NCI-H345 (cell line): Measurements from ENCODE around the gene CHRM1.
"Not testable (repeated sequence)": the region's sequence is repeated elsewhere in the genome, so short reads cannot be mapped to it uniquely, and the experiment has no call there.

Source experiments
- DNase-seq: peaks from one replicate; lab custom pipeline; 2025; lab: John Stamatoyannopoulos, UW

CHRM1 gene, protein sequence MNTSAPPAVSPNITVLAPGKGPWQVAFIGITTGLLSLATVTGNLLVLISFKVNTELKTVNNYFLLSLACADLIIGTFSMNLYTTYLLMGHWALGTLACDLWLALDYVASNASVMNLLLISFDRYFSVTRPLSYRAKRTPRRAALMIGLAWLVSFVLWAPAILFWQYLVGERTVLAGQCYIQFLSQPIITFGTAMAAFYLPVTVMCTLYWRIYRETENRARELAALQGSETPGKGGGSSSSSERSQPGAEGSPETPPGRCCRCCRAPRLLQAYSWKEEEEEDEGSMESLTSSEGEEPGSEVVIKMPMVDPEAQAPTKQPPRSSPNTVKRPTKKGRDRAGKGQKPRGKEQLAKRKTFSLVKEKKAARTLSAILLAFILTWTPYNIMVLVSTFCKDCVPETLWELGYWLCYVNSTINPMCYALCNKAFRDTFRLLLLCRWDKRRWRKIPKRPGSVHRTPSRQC

DNA sequence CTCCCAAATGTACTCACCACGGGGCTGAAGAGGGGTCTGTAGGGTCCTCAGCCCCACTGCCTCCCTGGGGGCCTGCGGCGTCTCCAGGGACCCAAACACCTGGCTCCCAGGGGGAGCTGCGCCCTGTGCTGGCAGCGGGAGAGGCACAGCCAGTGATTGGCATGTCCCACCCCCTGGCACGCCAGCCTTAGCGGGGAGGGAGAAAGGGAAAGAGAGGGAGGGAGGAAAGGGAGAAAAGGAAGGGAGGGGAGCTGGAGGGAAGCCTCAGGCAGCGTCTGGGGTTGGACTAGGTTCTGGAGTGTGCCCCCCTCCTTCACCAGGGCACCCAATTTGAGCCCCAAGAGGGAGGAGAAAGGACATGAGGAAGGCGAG lies at the start of gene CHRM1:
Gene CHRM1, minus strand, starts transcription at position 163 of the 372 bp plus-strand sequence. CDS start 10,263 bp downstream, outside the sequence.
- peak; percentile 45 for DNase-seq

DNA sequence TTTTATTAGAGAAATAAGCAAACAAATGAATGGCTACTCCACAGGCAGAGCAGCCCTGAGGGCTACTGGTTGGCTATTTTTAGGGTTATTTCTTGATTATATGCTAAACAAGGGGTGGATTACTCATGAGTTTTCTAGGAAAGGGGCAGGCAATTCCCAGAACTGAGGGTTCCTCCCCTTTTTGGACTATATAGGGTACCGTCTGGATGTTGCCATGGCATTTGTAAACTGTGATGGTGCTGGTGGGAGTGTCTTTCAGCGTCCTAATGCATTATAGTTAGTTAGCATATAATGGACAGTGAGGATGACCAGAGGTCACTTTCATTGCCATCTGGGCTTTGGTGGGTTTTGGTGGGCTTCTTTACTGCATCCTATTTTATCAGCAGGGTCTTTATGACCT lies 44.4 kb upstream of the CHRM1 start:
- DNase-seq: no peak

DNA sequence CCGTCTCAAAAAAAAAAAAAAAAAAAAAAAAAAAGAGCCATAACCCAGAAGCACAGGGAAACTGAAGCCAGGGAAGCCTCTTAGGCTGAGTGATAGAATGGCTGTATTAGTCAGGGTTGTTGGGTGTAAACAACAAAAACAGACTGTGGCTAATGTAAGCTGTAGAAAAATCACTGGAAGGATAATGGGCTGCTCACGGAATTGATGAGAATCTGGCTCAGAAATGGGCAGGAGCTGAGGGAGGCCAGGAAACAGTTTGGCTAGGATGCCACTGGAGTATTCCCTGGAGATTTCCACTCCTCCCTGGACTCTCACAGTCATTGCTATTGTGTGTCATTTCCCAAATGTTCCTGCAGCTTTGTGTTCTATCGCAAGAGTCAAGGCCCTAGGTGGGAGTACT lies 41.2 kb upstream of the CHRM1 start:
- no peak for DNase-seq

DNA sequence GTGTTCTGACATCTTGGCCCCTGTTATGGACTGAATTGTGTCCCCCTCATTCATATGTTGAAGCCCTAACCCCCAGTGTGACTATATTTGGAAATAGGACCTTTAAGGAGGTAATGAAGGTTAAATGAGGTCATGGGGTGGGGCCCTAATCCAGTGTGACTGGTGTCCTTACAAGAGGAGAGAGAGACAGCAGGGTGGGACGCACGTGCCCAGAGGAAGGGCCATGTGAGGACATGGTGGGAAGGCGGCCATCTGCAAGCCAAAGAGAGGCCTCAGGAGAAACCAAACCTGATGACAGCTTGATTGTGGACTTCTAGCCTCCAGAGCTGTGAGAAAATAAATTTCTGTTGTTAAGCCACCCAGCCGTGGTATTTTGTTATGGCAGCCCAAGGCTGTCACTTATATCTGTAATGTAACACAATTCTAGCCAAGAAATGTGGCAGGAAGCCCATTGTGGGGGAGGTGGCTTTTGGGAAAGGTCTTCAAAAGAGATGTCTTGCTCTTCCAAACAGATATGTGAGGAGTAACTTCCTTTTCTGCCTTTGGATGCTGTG lies 39.9 kb upstream of the CHRM1 start:
- DNase-seq: no peak

DNA sequence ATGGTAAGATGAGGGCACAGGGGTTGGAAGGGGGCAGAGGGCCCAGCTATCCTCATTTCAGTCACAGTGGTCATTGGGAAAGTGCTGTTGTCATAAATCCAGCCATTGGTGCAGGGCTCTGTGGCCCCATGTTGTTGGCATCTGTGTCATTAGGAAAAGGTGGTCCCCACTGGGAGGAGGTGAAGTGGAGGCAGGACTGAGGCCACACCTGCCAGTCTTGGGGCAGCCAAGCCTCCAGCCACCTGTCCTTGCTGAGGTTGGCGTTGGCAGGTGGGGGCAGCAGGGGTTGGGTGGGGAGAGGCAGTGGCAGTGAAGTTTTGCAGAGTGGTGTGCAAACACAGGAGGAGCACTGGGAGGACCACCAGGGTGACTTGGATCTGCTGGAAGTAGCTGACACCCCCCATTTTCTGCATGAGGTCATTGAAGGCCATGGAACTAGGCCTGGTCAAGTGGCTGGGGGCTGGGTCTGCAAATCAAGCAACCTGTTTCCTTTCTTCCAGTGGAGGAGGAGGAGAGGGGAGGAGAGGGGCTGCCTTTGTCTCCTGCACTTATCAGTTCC lies 38.3 kb upstream of the CHRM1 start:
- no peak for DNase-seq

DNA sequence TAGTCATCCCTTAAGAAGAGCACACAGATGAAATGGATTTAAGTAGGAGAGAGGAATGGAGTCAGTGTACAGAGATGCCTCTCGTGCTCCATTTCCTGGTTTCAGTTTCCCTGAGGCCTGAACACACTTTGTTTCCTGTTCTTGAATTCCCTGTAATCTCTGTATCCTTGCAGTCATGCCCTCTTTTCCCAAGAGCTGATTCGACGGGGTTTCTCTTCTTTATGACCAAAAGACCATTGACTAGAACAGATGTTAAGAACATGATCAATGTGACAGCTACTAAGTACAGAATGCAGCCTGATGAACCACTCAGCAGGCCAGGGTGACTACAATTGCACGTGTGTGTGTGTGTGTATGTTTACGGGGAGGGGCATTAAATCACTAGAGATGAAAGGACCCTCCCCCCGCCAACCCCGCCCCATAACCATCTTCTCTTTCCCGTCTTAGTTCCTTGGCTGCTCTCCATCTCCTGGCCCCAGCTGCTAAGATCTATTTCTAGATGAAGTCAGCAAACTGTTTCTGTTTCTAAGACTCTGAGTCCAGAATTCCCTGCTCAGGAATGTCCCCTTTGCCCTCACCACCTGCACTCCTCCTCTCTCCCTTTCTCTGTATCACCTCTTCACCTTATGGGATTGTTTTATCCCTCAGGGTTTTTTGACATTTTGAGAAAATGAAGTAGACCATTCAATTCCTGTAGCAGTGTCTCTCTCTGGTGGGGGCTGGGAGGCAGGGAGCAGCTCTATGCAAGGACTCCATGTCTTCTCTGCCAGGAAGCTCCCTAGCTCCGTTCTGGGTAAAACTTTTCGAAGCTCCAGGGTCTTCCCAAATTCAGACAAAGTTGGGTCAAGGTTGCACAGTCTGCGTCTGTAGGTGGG lies 37.6 kb upstream of the CHRM1 start:
- DNase-seq: no peak

DNA sequence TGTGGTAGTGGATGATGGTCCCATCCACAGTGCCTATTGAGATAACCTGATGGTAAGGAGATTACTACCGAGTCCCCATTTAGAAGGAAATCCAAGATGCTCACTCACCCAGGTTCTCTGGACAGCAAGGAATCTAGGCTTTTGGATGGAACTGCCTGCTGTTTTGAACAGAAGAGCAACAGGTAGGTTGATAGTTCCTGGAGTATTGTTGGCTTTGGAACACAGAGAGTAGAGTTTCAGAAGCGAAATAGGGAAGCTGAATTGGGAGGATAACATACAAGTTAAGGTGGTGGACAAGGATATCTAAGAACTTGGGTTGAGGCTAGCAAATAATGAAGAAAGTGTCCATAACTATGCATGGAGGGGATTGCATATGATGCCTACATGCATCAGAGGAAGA lies 36.0 kb upstream of the CHRM1 start:
- DNase-seq: no peak

DNA sequence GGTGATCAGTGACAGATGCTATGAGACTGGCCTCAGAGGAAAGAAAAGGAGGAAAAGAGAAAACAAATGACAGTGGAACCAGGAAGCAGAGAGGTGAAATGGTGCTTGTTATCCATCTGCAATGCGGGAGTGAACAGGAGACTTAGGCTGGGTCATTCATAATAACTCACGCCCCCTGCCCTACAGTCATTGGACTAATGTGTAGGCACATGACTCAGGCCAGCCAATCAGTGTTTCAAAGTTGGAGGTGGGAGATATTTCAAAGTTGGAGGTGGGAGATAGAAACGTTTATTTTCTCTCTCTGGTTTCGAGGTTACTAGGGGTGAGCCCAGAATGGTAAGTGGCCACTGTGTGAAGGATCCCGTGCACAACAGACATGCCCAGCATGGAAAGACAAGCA lies 33.3 kb upstream of the CHRM1 start:
- no peak for DNase-seq

DNA sequence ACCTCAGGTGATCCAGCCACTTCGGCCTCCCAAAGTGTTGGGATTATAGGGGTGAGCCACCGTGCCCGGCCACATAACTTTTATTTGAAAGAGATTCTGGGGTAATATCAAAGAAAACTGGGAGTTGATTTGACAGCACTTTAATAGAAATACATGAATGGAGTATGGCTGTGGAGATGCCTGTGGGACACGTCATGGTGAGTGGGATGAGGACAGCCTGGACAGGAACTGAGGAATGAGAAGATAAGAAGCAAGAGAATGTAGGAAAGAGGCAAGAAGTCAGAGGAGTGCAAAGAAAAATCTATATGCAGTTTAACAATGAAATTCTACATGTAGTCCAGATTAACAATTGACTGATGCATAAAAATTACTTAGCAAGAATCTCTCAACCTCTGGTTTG lies 32.6 kb upstream of the CHRM1 start:
- no peak for DNase-seq

DNA sequence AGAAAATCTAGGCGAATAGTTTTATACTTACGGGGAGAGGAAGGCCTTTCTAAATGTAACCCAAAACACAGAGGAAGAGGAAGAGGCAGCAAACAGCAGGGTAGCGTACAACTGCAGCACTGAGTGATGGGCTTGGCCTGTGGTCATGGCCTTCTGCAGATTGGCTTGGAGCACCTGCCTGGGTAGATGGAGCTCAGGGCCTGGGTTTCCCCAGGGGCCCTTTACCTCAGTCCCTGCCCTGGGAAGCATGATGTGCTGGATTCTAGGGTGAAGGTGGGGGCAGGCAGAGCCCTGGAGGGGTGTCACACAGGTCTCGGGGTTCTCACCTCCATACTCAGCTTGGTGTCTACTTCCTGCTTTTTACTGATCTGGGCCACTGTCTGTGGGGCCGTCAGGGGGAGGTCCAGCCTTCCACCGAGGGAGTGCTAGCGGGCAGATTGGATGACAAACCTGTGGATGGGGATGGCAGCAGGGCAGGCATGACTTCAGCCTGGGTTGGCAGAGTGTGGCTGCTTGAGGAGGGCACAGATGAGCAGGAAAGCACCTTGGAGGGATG lies 27.7 kb upstream of the CHRM1 start:
- DNase-seq: no peak

DNA sequence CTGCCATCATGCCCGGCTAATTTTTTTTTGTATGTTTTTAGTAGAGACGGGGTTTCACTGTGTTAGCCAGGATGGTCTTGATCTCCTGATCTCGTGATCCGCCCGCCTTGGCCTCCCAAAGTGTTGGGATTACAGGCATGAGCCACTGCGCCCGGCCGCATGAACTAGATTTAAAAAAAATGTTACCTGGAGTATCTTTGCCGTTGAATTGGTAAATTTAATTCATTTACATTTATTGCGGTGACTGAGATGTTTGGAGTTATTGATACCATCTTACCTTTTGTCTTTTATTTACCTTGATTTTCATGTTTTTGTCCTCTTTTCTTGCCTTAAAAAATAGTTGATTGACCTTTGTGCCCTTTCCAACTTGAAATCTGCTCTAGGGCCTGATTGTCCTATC lies 24.4 kb upstream of the CHRM1 start:
- not testable (repeated sequence) for DNase-seq

DNA sequence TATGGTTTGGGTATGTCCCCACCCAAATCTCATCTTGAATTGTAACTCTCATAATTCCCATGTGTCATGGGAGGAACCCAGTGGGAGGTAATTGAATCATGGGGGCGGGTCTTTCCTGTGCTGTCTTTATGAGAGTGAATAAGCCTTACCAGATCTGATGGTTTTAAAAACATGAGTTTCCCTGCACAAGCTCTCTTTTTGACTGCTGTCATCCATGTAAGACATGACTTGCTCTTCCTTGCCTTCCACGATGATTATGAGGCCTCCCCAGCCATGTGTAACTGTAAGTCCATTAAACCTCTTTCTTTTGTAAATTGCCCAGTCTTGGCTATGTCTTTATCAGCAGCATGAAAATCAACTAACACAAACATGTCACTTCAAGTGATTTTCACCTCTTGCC lies 16.4 kb upstream of the CHRM1 start:
- DNase-seq: not testable (repeated sequence)

DNA sequence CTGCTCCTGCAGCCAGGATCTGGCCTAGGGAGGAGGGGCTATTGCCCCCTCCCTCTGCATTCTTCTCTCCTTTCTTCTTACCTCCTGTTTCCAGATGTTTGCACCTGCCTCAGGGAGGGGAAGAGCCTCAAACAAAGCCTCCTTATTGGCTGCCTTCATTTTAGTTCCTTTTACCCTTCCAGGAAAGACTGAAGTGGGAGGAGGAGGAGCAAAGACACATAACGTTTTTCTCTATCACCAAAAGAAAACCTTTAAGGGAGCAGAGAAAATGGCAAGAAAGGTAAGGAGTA lies 13.3 kb upstream of the CHRM1 start:
- no peak for DNase-seq

DNA sequence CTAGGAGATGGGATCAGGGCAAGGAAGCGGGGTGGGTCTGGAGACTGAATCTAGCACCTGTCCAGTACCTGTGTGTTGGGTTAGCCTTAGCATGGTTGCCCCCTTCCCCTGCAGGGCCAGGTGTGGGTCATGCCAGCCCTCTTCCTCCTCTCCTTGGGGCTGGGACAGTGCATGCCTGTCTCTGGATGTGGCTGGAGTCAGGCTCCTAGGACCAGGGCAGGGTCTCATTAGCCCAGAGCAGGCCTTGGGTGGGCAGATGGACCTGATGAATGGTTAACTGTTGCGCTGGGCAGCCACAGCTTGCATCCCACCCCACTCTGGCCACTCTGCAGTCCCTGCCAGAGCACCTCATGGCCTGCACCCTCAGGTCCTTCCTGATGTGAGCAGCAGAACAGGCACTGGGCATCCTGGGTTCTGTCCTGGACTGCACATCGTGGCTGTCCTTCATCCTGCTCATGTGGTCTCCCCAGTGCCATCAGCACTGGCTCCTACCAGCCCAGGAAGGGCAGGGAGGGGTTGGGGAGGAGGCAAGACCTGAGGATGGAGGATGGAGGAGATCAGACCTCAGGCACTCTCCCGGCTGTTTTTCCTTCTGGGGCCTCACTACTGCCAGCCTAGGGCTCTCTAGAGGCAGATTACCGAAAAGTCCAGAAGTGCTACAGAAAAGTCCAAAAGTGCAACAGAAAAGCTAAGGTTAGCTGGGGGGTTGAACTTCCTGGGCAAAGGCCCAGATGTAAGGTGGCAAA lies 12.8 kb upstream of the CHRM1 start:
- DNase-seq: no peak

DNA sequence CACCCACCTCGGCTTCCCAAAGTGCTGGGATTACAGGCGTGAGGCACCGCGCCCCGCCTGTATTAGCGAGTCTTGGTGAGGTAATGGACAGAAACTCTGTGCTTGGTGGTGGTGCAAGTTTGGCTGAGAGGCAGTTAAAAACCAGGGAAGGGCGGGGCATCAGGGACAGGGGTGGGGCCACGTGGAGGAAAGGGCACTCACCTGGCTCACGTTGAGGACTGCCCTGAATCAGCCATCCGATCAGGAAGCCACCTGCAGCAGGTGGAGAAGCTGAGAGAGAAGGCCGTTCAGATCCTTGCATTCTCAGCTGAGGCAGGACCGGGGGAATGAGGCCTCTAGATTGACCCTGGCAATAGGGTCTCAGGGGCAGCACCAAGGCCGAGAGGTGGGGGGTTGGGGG lies 12.1 kb upstream of the CHRM1 start:
- no peak for DNase-seq

DNA sequence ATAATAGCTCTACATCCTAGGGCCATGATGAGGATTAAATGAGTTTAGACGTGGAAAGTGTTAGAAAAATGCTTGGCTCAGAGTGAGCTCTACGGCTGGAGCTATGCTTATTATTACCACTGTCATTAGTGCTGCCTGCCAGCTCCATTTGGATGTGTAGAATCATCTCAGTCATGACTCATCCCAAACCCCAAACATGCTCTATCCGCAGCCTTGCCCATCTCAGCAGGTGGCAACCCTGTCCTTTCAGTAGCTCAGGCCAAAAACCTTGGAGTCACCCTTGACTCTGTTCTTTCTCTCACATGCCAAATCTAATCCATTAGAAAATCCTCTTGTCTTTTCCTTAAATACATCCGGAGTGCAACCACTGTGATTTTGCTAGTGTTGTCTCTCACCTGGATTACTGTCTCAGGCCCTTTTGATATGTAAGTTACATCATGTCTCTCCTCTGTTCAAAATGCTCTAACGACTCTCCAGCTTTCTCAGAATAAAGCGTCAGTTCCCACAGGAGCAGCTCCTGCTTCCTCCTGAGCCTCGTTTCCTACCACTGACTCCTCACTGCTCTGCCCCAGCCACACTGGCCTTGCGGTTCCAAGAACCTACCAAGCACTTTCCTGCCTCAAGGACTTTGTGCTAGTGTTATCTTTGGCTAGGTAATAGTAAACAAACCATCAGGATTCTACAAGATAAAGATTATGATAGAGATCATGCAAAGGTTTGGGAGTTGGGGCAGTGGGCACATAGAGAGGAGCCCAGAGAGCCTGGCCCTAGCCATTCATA lies 10.5 kb upstream of the CHRM1 start:
- DNase-seq: no peak

DNA sequence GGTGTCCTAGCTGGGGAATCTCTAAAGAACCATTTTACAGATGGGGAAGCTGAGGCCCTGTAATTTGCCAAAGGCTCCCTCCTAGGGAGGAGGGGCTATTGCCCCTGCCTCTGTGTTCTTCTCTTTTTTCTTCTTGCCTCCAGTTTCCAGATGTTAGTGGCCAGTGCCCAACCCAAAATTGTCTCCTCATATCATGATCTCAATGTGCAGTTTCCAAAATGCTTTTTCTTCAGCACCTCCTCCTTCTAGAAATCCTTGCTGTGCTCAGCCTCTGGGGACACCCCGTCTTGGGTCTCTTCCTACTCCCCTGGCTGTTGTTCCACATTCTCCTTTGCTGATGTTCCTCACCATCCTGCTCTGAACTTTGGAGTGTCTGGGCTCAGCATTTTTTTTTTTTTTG lies 9.5 kb upstream of the CHRM1 start:
- DNase-seq: no peak

DNA sequence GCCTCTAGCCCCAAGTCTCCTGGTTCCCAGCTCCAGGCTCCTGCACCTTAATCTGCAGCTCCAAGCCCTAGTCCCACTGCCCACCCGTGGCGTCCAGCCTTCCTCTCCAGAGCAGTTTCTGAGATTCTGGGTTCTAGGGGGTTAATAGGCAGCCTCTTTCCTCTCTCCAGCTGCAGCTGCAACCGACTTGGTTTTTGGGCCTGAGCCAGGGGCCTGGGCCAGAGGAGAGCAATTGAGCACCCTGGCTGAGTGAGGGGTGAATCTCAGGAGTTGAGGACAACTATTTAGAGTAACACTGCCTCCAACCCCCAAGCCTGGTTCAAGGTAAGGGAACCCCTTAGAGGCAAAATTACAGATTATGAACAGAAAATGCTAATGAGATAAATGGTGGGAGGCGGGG lies 9.0 kb upstream of the CHRM1 start:
- DNase-seq: no peak

DNA sequence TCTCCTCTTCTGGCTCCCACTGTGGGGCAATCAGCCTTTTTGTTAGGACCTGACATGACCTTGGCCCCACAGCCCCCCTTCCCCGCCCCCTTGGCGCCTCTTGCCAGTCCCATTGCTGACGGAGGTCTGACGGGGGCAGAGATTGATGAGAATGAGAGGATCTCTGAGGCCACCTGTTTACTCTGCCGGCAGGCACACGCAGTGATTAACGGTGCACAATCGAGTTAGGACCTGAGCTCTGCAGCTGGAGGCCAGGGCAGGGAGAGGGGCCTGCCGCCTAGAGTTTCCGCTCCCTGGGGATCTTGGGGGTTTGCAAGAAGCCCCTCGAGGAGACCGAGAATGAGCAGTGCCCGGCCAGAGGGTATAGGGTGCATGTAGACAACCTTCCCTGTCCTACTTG lies 6.8 kb upstream of the CHRM1 start:
- DNase-seq: no peak

DNA sequence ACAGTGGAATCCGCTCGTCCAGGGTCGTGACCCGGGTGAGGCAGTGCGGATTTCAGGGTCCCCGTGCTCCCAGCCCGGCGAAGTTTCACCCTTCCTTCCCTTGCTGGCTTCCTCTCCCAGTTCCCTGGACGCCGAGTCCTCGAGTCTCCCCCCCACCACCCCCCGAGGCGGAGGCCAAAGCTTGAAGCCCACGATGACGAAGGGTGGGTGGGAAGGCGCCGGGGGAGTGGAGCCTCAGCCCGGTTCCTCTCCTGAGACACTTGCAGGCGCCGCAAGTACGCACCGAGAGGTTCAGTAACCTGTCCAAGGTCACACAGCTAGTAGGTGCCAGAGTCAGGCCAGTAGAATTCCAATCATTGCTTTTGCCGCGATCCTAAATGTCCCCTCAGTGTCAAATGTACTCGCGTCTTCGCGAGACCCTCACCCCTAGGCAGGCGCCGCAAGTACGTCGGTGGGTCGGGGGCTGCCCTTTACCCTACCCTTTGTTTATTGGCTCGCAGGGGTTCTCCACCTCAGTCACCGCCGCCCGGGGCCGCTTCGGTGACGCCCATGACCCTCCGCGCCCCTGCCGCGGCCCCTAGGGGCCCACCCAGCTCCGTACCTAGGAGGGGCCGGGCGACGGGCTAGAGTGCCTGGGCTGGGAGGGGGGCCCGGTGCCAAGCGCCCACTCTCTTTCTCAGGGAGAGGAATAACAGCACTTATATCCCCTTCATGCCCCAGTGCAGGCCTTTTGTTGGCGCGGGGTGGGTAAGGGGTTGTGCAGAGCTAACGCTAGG lies 5.7 kb upstream of the CHRM1 start:
- DNase-seq: no peak
